Measurements from ENCODE around the gene LCORL.

Gene LCORL

DNA sequence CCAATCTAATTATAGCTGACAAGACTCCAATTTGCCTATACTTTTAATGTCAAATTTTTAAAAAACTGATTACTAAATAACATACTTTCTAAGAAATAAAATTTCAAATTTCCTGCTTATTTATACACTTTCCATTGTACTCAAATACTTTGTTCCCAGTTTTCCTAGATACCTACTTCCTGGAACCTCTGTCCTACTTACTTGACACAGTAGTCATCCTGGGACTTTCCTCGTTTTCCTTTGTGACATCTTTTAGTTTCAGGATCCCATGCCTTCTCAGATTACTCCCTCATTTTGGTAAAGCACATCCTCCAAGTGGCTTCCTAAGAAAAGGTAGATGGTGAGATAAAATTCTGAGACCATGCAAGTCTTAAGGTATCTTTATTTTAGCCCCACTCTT lies 226.8 kb downstream of the LCORL start:
- DNase-seq (ENCODE audit: insufficient read length, low spot score) = no peak
- no peak for FAIRE-seq
